ENCODE measurements around the gene LCE2C. TPM values are rescaled to one million over a fixed set of nuclear protein-coding genes. Genes with fewer than 3 reads are reported as not detected.
"Not testable (repeated sequence)": the region's sequence is repeated elsewhere in the genome, so short reads cannot be mapped to it uniquely, and the experiment has no call there.

LCE2C gene
- total RNA-seq, 2 experiments from 2014 or later: not detected

- Mint-ChIP-seq H3K9me3 (ENCODE audit: low read depth) (no peaks in the 10 kb centered on the region), H3K27ac (no peak overlapping the region), H3K4me3 (no peak overlapping the region), H3K4me1 (no peaks in the 10 kb centered on the region), H3K36me3 (no peaks in the 10 kb centered on the region), H3K27me3 (peaks cover 20% of the 10 kb centered on the region)
- DNase-seq: no peak
- ATAC-seq: no peak
- CTCF ChIA-PET: no interaction called here
These were observed 2.1 kb upstream of the LCE2C start for GRCh38 chr1:152673016-152673415.

GRCh38 chr1:152679459-152679858, 4.4 kb downstream of the LCE2C start:
- no peak overlapping the region for H3K4me3 Mint-ChIP-seq
- no peak for DNase-seq
- H3K36me3 Mint-ChIP-seq: no peaks in the 10 kb centered on the region
- CTCF ChIA-PET: no interaction called here
- no peak overlapping the region for H3K27ac Mint-ChIP-seq
- ATAC-seq: no peak
- peaks cover 24% of the 10 kb centered on the region for H3K27me3 Mint-ChIP-seq
- no peaks in the 10 kb centered on the region for H3K9me3 Mint-ChIP-seq (ENCODE audit: low read depth)
- H3K4me1 Mint-ChIP-seq: no peaks in the 10 kb centered on the region

- Mint-ChIP-seq H3K27ac (no peak overlapping the region), H3K4me1 (no peaks in the 10 kb centered on the region), H3K27me3 (peaks cover 23% of the 10 kb centered on the region), H3K9me3 (ENCODE audit: low read depth) (no peaks in the 10 kb centered on the region), H3K4me3 (no peak overlapping the region), H3K36me3 (no peaks in the 10 kb centered on the region)
- no peak for ATAC-seq
- CTCF ChIA-PET: no interaction called here
- no peak for DNase-seq
These were observed 6.5 kb downstream of the LCE2C start for GRCh38 chr1:152681616-152682015.

- H3K27ac Mint-ChIP-seq: no peak overlapping the region
- H3K36me3 Mint-ChIP-seq: no peaks in the 10 kb centered on the region
- CTCF ChIA-PET: no interaction called here
- H3K27me3 Mint-ChIP-seq: peaks cover 17% of the 10 kb centered on the region
- DNase-seq (no peak), ATAC-seq (no peak)
- H3K4me3 Mint-ChIP-seq: no peak overlapping the region
- H3K4me1 Mint-ChIP-seq: no peaks in the 10 kb centered on the region
- H3K9me3 Mint-ChIP-seq (ENCODE audit: low read depth): no peaks in the 10 kb centered on the region
These were observed 8.8 kb downstream of the LCE2C start for GRCh38 chr1:152683846-152684245.

GRCh38 chr1:152685823-152686222, 10.7 kb downstream of the LCE2C start, which contains the start of gene LCE2B:
Gene LCE2B, plus strand, starts transcription at chr1:152686123. Its CDS starts 721 bp downstream, at chr1:152686844.
- H3K27me3 Mint-ChIP-seq: peaks cover 20% of the 10 kb centered on the region
- CTCF ChIA-PET; H3K4me1 Mint-ChIP-seq; H3K9me3 Mint-ChIP-seq (ENCODE audit: low read depth); H3K36me3 Mint-ChIP-seq; H3K27ac Mint-ChIP-seq; DNase-seq; H3K4me3 Mint-ChIP-seq; ATAC-seq: not testable (repeated sequence)

GRCh38 chr1:152697701-152698600, 22.9 kb downstream of the LCE2C start, which contains the start of gene LCE2A:
Gene LCE2A, plus strand, starts transcription at chr1:152698345. Its CDS starts 557 bp downstream, at chr1:152698902.
- DNase-seq (no peak), ATAC-seq (no peak)
- H3K4me1 Mint-ChIP-seq: no peaks in the 10 kb centered on the region
- H3K4me3 Mint-ChIP-seq: no peak within 1 kb of the TSS
- peaks cover 9% of the 10 kb centered on the region for H3K27me3 Mint-ChIP-seq
- peaks cover 2% of the 10 kb centered on the region for H3K9me3 Mint-ChIP-seq (ENCODE audit: low read depth)
- CTCF ChIA-PET: no interaction called here
- H3K27ac Mint-ChIP-seq: no peak within 1 kb of the TSS
- H3K36me3 Mint-ChIP-seq: no peaks in the 10 kb centered on the region

GRCh38 chr1:152699746-152700145, 24.7 kb downstream of the LCE2C start:
- Mint-ChIP-seq H3K4me1 (no peaks in the 10 kb centered on the region), H3K27me3 (peaks cover 22% of the 10 kb centered on the region), H3K4me3 (no peak overlapping the region), H3K36me3 (no peaks in the 10 kb centered on the region), H3K27ac (no peak overlapping the region), H3K9me3 (ENCODE audit: low read depth) (peaks cover 2% of the 10 kb centered on the region)
- no peak for ATAC-seq
- no peak for DNase-seq
- CTCF ChIA-PET: no interaction called here

GRCh38 chr1:152707860-152708259, 32.8 kb downstream of the LCE2C start, which contains the start of gene LCE4A:
Gene LCE4A, plus strand, starts transcription at chr1:152708160. Its CDS starts 916 bp downstream, at chr1:152709076.
- Mint-ChIP-seq H3K4me1 (no peaks in the 10 kb centered on the region), H3K36me3 (no peaks in the 10 kb centered on the region), H3K4me3 (no peak within 1 kb of the TSS), H3K27ac (no peak within 1 kb of the TSS), H3K9me3 (ENCODE audit: low read depth) (no peaks in the 10 kb centered on the region), H3K27me3 (peaks cover 30% of the 10 kb centered on the region)
- ATAC-seq (no peak), DNase-seq (no peak)
- CTCF ChIA-PET: no interaction called here

GRCh38 chr1:152718238-152718637, 43.2 kb downstream of the LCE2C start:
- no peaks in the 10 kb centered on the region for H3K9me3 Mint-ChIP-seq (ENCODE audit: low read depth)
- no peaks in the 10 kb centered on the region for H3K4me1 Mint-ChIP-seq
- no peak overlapping the region for H3K27ac Mint-ChIP-seq
- CTCF ChIA-PET: no interaction called here
- no peak overlapping the region for H3K4me3 Mint-ChIP-seq
- ATAC-seq: no peak
- no peak for DNase-seq
- no peaks in the 10 kb centered on the region for H3K36me3 Mint-ChIP-seq
- H3K27me3 Mint-ChIP-seq: peaks cover 4% of the 10 kb centered on the region

GRCh38 chr1:152725261-152725660, 50.2 kb downstream of the LCE2C start:
- peaks cover 4% of the 10 kb centered on the region for H3K27me3 Mint-ChIP-seq
- H3K27ac Mint-ChIP-seq: no peak overlapping the region
- no peaks in the 10 kb centered on the region for H3K9me3 Mint-ChIP-seq (ENCODE audit: low read depth)
- H3K36me3 Mint-ChIP-seq: no peaks in the 10 kb centered on the region
- no peak overlapping the region for H3K4me3 Mint-ChIP-seq
- CTCF ChIA-PET: no interaction called here
- no peaks in the 10 kb centered on the region for H3K4me1 Mint-ChIP-seq
- DNase-seq (no peak), ATAC-seq (no peak)

Other genes with a start within 250 kb of the LCE2C start
- not detected for gene LCE5A, start 164.5 kb upstream of the LCE2C start, total RNA-seq
- gene CRCT1, start 160.8 kb upstream of the LCE2C start, total RNA-seq: not detected
- gene LCE3E, start 108.5 kb upstream of the LCE2C start, total RNA-seq: not detected
- gene LCE3D, start 94.8 kb upstream of the LCE2C start, total RNA-seq: not detected
- gene LCE3C, start 75.0 kb upstream of the LCE2C start, total RNA-seq: not detected
- not detected for gene LCE3B, start 61.5 kb upstream of the LCE2C start, total RNA-seq
- gene LCE3A, start 52.2 kb upstream of the LCE2C start, total RNA-seq: not detected
- gene LCE2D, start 11.9 kb upstream of the LCE2C start, total RNA-seq: not detected
- not detected for gene LCE2B, start 10.8 kb downstream of the LCE2C start, total RNA-seq
- not detected for gene LCE2A, start 23.1 kb downstream of the LCE2C start, total RNA-seq
- not detected for gene LCE4A, start 32.9 kb downstream of the LCE2C start, total RNA-seq
- gene KPRP, start 82.7 kb downstream of the LCE2C start, total RNA-seq: not detected
- not detected for gene LCE1F, start 99.9 kb downstream of the LCE2C start, total RNA-seq
- not detected for gene LCE1E, start 111.0 kb downstream of the LCE2C start, total RNA-seq
- not detected for gene LCE1D, start 121.4 kb downstream of the LCE2C start, total RNA-seq
- not detected for gene LCE1C, start 131.4 kb downstream of the LCE2C start, total RNA-seq
- gene LCE1B, start 136.7 kb downstream of the LCE2C start, total RNA-seq: not detected
- not detected for gene LCE1A, start 152.2 kb downstream of the LCE2C start, total RNA-seq
- not detected for gene LCE6A, start 167.6 kb downstream of the LCE2C start, total RNA-seq
- gene LCE7A, start 184.7 kb downstream of the LCE2C start, total RNA-seq: not detected
- gene SMCP, start 203.0 kb downstream of the LCE2C start, total RNA-seq: not detected
- not detected for gene IVL, start 233.3 kb downstream of the LCE2C start, total RNA-seq